ENCODE data around the gene ARID3A. TPM values are rescaled to one million over a fixed set of nuclear protein-coding genes. Genes with fewer than 3 reads are reported as not detected.
A peak's percentile ranks its signal among the peaks of the same experiment; 100 is the strongest.

Gene ARID3A
- total and polyA plus RNA-seq, 2 of the 13 experiments (the other 11 are each of a cell fraction or from before 2014, with no cell fraction given): 71.3 to 77.9 TPM

- FAIRE-seq: no peak
- H3K4me1 ChIP-seq (ENCODE audit: insufficient read depth, low read length): peaks cover 44% of the 10 kb centered on the region
- peak overlapping the region in 1 of 3 experiments; percentile 46; a peak in 2 of 6 replicates for H3K4me3 ChIP-seq (replicated peaks in 1 of 3; ENCODE audit: insufficient read depth in 1 of 3, low read depth in 2 of 3, low read length in 3 of 3)
- no peak overlapping the region for H2AFZ ChIP-seq (ENCODE audit: low read length)
- peak overlapping the region; percentile 40; the same call in 1 of the 2 replicates for H3K9ac ChIP-seq (ENCODE audit: insufficient read depth, low read depth, low read length)
- no TSS peak for BruUV-seq (replicated peaks)
- ChIA-PET CTCF (ENCODE audit: low intra/inter-chr PET ratio, low total read pairs) (no interaction called here), POLR2A (no interaction called here)
- peak overlapping the region; percentile 93 for H3K4me2 ChIP-seq (ENCODE audit: low read depth, low read length)
- no peak for ATAC-seq
- no peaks in the 10 kb centered on the region for H3K9me3 ChIP-seq (ENCODE audit: low read length)
- H4K20me1 ChIP-seq (ENCODE audit: insufficient read depth, low read length): peaks cover 27% of the 10 kb centered on the region
- in situ Hi-C loops (cut with HindIII; ENCODE audit: extremely low pct_ligation_motif_present, low pct_unique_long_range_greater_than_20kb): no loop called here
- H3K36me3 ChIP-seq (replicated peaks in 1 of 2; ENCODE audit: control insufficient read depth in 1 of 2, insufficient read depth in 2 of 2, low read length in 2 of 2): peaks cover 14 to 18% of the 10 kb centered on the region in 2 experiments; a peak in 3 of 5 replicates
- peak overlapping the region; percentile 31 for H3K27ac ChIP-seq (ENCODE audit: extremely low read length, insufficient read depth, low read length)
- 70% methylated on average over 22 of the region's 24 CpGs for WGBS (ENCODE audit: low lambda C conversion rate)
- peaks cover 58% of the 10 kb centered on the region for H3K79me2 ChIP-seq (ENCODE audit: insufficient read depth, low read length)
- intact Hi-C loops (cut with micrococcal nuclease; ENCODE audit: unreplicated experiment): no loop called here
- DNase-seq (ENCODE audit: low spot score): no peak
- H3K27me3 ChIP-seq (ENCODE audit: control insufficient read depth in 1 of 2, insufficient read depth in 2 of 2, low read length in 2 of 2): no peaks in the 10 kb centered on the region
- TF ChIP-seq ZNF496 (CRISPR knock-in tag; IDR thresholded peaks at IDR 0.05; ENCODE audit: insufficient replicate concordance) (no peak), RBM22 (optimal IDR thresholded peaks at IDR 0.05; ENCODE audit: low read length) (peak; percentile 21), TOE1 (CRISPR knock-in tag; IDR thresholded peaks at IDR 0.05) (no peak), GFI1 (CRISPR knock-in tag; IDR thresholded peaks at IDR 0.05; ENCODE audit: borderline replicate concordance) (no peak), ATF7 (IDR thresholded peaks at IDR 0.05) (no peak), ATF7 (CRISPR knock-in tag; IDR thresholded peaks at IDR 0.05) (no peak), ZNF281 (CRISPR knock-in tag; IDR thresholded peaks at IDR 0.05; ENCODE audit: borderline replicate concordance) (peak; percentile 28; the same call in 1 of the 2 replicates), AHDC1 (CRISPR knock-in tag; IDR thresholded peaks at IDR 0.05; ENCODE audit: borderline replicate concordance) (no peak), DPF2 (CRISPR knock-in tag; IDR thresholded peaks at IDR 0.05; ENCODE audit: borderline replicate concordance, low read depth) (no peak), AGO2 (optimal IDR thresholded peaks at IDR 0.05; ENCODE audit: low read depth, low read length) (peak; percentile 77), ZBTB39 (CRISPR knock-in tag; IDR thresholded peaks at IDR 0.05) (no peak), GATAD1 (CRISPR knock-in tag; IDR thresholded peaks at IDR 0.05) (no peak), HNRNPL (IDR thresholded peaks at IDR 0.05; ENCODE audit: low read depth, low read length) (0 out of 2 replicates have a peak, but pooled peaks have one; percentile 13)
These were observed 91.5 kb downstream of the ARID3A start for GRCh38 chr19:1017115-1017905.

All from HepG2 (cell line).